Erythroblast (primary cell): ENCODE results near the gene TMEM131.

Experiments
- GATA1 ChIP-seq: IDR thresholded peaks from 2 replicates; pipeline ENCODE4 v1.6.1; 2011; ENCODE audit warnings: low read depth, mild to moderate bottlenecking, control low read depth, low read length, moderate library complexity
- POLR2A ChIP-seq: IDR thresholded peaks from 2 replicates; pipeline ENCODE4 v1.6.1; 2011; ENCODE audit warnings: mild to moderate bottlenecking, low read length

GRCh38 chr2:97969081-97970067 is 26.4 kb downstream of the TMEM131 start:
- TF ChIP-seq POLR2A (no peak), GATA1 (no peak)
